Left lung (tissue), 10 donors: ENCODE measurements around the gene HOXD12. TPM values are rescaled to one million over a fixed set of nuclear protein-coding genes. Genes with fewer than 3 reads are reported as not detected.

Experiments used
- ATAC-seq: fragments of 200-7000 bp; cut with Tn5 transposase; one replicate; pipeline ENCODE4 v1.9.1; 2020; ENCODE audit warnings: moderate library complexity
- DNase-seq, 4 donors: peaks; one replicate each; pipeline ENCODE4 v3.0.0-alpha.2; 2013 to 2020
- H3K27ac ChIP-seq, 2 donors: fragments of 200-600 bp; sonication (generic) in 1 of 2; one replicate each; pipeline versions ENCODE4 v1.5.0 to v1.8.0; 2020 to 2021
- H3K27me3 ChIP-seq, 2 donors: fragments of 200-600 bp; sonication (generic) in 1 of 2; one replicate each; pipeline versions ENCODE4 v1.5.0 to v1.8.0; 2020 to 2021
- H3K36me3 ChIP-seq, 2 donors: fragments of 200-600 bp; sonication (generic) in 1 of 2; one replicate each; pipeline versions ENCODE4 v1.5.0 to v1.8.0; 2020 to 2021
- H3K4me1 ChIP-seq, 2 donors: fragments of 200-600 bp; one replicate each; pipeline ENCODE4 v1.8.0; 2021
- H3K4me3 ChIP-seq, 2 donors: fragments of 200-600 bp; sonication (generic) in 1 of 2; one replicate each; pipeline versions ENCODE4 v1.5.0 to v1.8.0; 2020 to 2021; ENCODE audit warnings: mild to moderate bottlenecking in 1 of 2
- H3K9me3 ChIP-seq, 2 donors: fragments of 200-600 bp; sonication (generic) in 1 of 2; one replicate each; pipeline versions ENCODE4 v1.5.0 to v1.8.0; 2020 to 2021
- CTCF ChIP-seq, 2 donors: fragments of 200-600 bp; sonication (generic) in 1 of 2; IDR thresholded peaks; one replicate each; pipeline versions ENCODE4 v1.5.0 to v1.8.0; 2021; ENCODE audit warnings: antibody characterized with exemption in 2 of 2
- intact Hi-C, 2 donors: fragments of 100-400 bp; cut with DNase I; formaldehyde crosslinking; loops; one replicate each; pipeline versions ENCODE4 v1.11.2 to v1.14.2; 2022
- polyA plus RNA-seq, 6 donors: library from polyadenylated mRNA; unstranded; fragments of 120-200 nt; gene quantifications; one replicate each; pipeline ENCODE4 v1.2.1, GENCODE V29; 2013; ENCODE audit not compliant: insufficient read length in 6 of 6
- total RNA-seq, 2 donors: library from RNA; stranded (reverse); fragmentation: NEBNext Ultra II Directional; extraction: Animal tissue kit (Norgen Biotek cat#: 25700); gene quantifications; one replicate each; pipeline ENCODE4 v1.2.1, GENCODE V29; 2021
- donor health status: DM: no; HTN: yes; CAD: no.
- donor health status: DM: no; HTN: no; CAD: no.

The HOXD12 gene
- total and polyA plus RNA-seq, 8 donors: not detected

GRCh38 chr2:176101216-176101830 lies 1.7 kb downstream of the HOXD12 start:
- Histone ChIP-seq H3K36me3 (no peaks in the 10 kb centered on the region), H3K4me3 (no peak overlapping the region), H3K27ac (no peak overlapping the region), H3K9me3 (no peaks in the 10 kb centered on the region), H3K27me3 (peaks cover 99 to 100% of the 10 kb centered on the region in 2 donors), H3K4me1 (peaks cover 3 to 28% of the 10 kb centered on the region in 2 donors)
- intact Hi-C loops: no loop called here
- ATAC-seq (no peak), DNase-seq (no peak)
- no peak for TF ChIP-seq CTCF (IDR thresholded peaks at IDR 0.05)

GRCh38 chr2:176101842-176102241 lies 2.2 kb downstream of the HOXD12 start:
- DNase-seq (no peak), ATAC-seq (no peak)
- intact Hi-C loops: no loop called here
- Histone ChIP-seq H3K9me3 (no peaks in the 10 kb centered on the region), H3K27me3 (peaks cover 99 to 100% of the 10 kb centered on the region in 2 donors), H3K27ac (no peak overlapping the region), H3K36me3 (no peaks in the 10 kb centered on the region), H3K4me1 (peaks cover 3 to 29% of the 10 kb centered on the region in 2 donors), H3K4me3 (no peak overlapping the region)
- no peak for TF ChIP-seq CTCF (IDR thresholded peaks at IDR 0.05)

- Histone ChIP-seq H3K36me3 (no peaks in the 10 kb centered on the region), H3K27me3 (peaks cover 99 to 100% of the 10 kb centered on the region in 2 donors), H3K27ac (no peak overlapping the region), H3K9me3 (no peaks in the 10 kb centered on the region), H3K4me3 (no peak overlapping the region), H3K4me1 (peaks cover under 1 to 28% of the 10 kb centered on the region in 2 donors)
- TF ChIP-seq CTCF (IDR thresholded peaks at IDR 0.05): no peak
- DNase-seq (no peak), ATAC-seq (no peak)
- intact Hi-C loops: no loop called here
Observed at GRCh38 chr2:176102309-176102866, 2.8 kb downstream of the HOXD12 start.

GRCh38 chr2:176103194-176103593 lies 3.6 kb downstream of the HOXD12 start:
- Histone ChIP-seq H3K27me3 (peaks cover 98 to 100% of the 10 kb centered on the region in 2 donors), H3K36me3 (no peaks in the 10 kb centered on the region), H3K4me3 (no peak overlapping the region), H3K4me1 (peaks cover 0 to 21% of the 10 kb centered on the region in 2 donors), H3K27ac (no peak overlapping the region), H3K9me3 (no peaks in the 10 kb centered on the region)
- ATAC-seq (no peak), DNase-seq (no peak)
- intact Hi-C loops: no loop called here
- no peak for TF ChIP-seq CTCF (IDR thresholded peaks at IDR 0.05)

DNA sequence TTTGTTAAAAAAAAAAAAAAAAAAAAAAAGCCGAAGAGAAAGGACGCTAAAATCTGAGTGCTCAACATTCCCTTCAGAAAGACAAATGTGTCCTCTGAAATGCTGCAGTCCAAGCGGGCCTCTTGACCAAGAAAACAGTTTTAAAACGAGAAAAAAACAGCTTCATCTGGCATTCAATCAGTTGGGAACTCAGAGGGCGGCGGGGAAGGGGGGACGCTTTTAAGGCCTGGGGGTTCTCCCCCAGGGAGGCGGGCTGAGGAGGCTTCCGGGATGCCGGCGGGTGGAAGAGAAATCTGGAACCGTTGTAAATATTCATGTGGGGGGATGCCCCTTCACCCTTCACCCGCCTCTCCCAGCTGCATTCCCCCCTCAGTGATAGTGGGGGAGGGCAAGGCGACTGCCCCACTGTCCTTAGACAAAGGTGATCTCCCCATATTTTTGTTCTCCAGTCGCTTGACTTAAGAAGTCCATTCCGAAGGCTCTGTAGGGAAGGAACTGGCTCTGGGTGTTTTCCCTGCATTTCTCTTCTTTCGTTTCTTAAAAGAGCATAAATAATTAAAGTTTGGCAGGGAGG lies 4.2 kb downstream of the HOXD12 start:
- H3K27me3 ChIP-seq: peaks cover 98 to 100% of the 10 kb centered on the region in 2 donors
- no peaks in the 10 kb centered on the region for H3K36me3 ChIP-seq
- no peak overlapping the region for H3K27ac ChIP-seq
- no peak for TF ChIP-seq CTCF (IDR thresholded peaks at IDR 0.05)
- intact Hi-C loops: no loop called here
- no peak overlapping the region for H3K4me3 ChIP-seq
- H3K9me3 ChIP-seq: no peaks in the 10 kb centered on the region
- H3K4me1 ChIP-seq: peaks cover 0 to 21% of the 10 kb centered on the region in 2 donors
- no peak for DNase-seq
- no peak for ATAC-seq
